ENCODE results near the gene ZXDC. TPM values are rescaled to one million over a fixed set of nuclear protein-coding genes. Genes with fewer than 3 reads are reported as not detected.

Gene ZXDC
- total RNA-seq, 8 experiments from 2014 or later: 15.1 to 32.0 (median 24.2) TPM

GRCh38 chr3:126449621-126450051 is 26.1 kb downstream of the ZXDC start:
- Histone ChIP-seq H3K4me1 (replicated peaks in 1 of 2) (peaks cover 0 to 6% of the 10 kb centered on the region in 2 donors), H3K4me3 (no peak overlapping the region), H3K27ac (no peak overlapping the region)
- ATAC-seq (replicated peaks in 6 of 8): no peak
- WGBS, 10 experiments: 84 to 100% (median 96%) methylated on average over 1 to 8 of the region's 11 CpGs; no CpG with 5 or more reads in 4 of the 10 experiments
- in situ Hi-C loops (cut with MboI; ENCODE audit: low pct_unique_long_range_greater_than_20kb in 2 of 9, low sequenced_read_pairs in 9 of 9, unreplicated experiment in 9 of 9): no loop called here

GRCh38 chr3:126448893-126449180 is 26.9 kb downstream of the ZXDC start:
- no peak for ATAC-seq (replicated peaks in 6 of 8)
- H3K27ac ChIP-seq: no peak overlapping the region
- H3K4me3 ChIP-seq: no peak overlapping the region
- WGBS, 10 experiments: 87 to 100% (median 93%) methylated on average over 1 to 5 of the region's 8 CpGs; no CpG with 5 or more reads in 4 of the 10 experiments
- in situ Hi-C loops (cut with MboI; ENCODE audit: low pct_unique_long_range_greater_than_20kb in 2 of 9, low sequenced_read_pairs in 9 of 9, unreplicated experiment in 9 of 9): no loop called here
- H3K4me1 ChIP-seq (replicated peaks in 1 of 2): no peaks in the 10 kb centered on the region

GRCh38 chr3:126448136-126448892 is 27.4 kb downstream of the ZXDC start:
- in situ Hi-C loops (cut with MboI; ENCODE audit: low pct_unique_long_range_greater_than_20kb in 2 of 9, low sequenced_read_pairs in 9 of 9, unreplicated experiment in 9 of 9): no loop called here
- whole genome bisulfite sequencing, 10 experiments: 85 to 100% (median 96%) methylated on average over 1 to 9 of the region's 17 CpGs; no CpG with 5 or more reads in 3 of the 10 experiments
- no peak overlapping the region for H3K4me3 ChIP-seq
- H3K27ac ChIP-seq: no peak overlapping the region
- no peaks in the 10 kb centered on the region for H3K4me1 ChIP-seq (replicated peaks in 1 of 2)
- peak in 2 of 8 experiments; percentile 13 to 15 for ATAC-seq (replicated peaks in 6 of 8)

GRCh38 chr3:126447456-126448106 is 28.1 kb downstream of the ZXDC start:
- in situ Hi-C loops (cut with MboI; ENCODE audit: low pct_unique_long_range_greater_than_20kb in 2 of 9, low sequenced_read_pairs in 9 of 9, unreplicated experiment in 9 of 9): no loop called here
- Histone ChIP-seq H3K27ac (no peak overlapping the region), H3K4me3 (no peak overlapping the region), H3K4me1 (replicated peaks in 1 of 2) (no peaks in the 10 kb centered on the region)
- WGBS, 10 experiments: 22 to 100% (median 97%) methylated on average over 1 to 5 of the region's 12 CpGs
- no peak for ATAC-seq (replicated peaks in 6 of 8)

GRCh38 chr3:126446791-126447190 is 28.9 kb downstream of the ZXDC start:
- H3K4me3 ChIP-seq: no peak overlapping the region
- in situ Hi-C loops (cut with MboI; ENCODE audit: low pct_unique_long_range_greater_than_20kb in 2 of 9, low sequenced_read_pairs in 9 of 9, unreplicated experiment in 9 of 9): no loop called here
- H3K27ac ChIP-seq: no peak overlapping the region
- no peaks in the 10 kb centered on the region for H3K4me1 ChIP-seq (replicated peaks in 1 of 2)
- ATAC-seq (replicated peaks in 6 of 8): peak in 5 of 8 experiments; percentile 44 to 87 (median 51)
- WGBS, 10 experiments: 100% methylated on average over 1 of the region's 2 CpGs; no CpG with 5 or more reads in 8 of the 10 experiments

- 60 to 100% (median 89%) methylated on average over 1 to 6 of the region's 8 CpGs; no CpG with 5 or more reads in 3 of the 10 experiments for WGBS, 10 experiments
Observed at GRCh38 chr3:126446301-126446700, 29.4 kb downstream of the ZXDC start.

GRCh38 chr3:126445506-126445905 is 30.2 kb downstream of the ZXDC start:
- 40 to 100% (median 78%) methylated on average over 1 to 4 of the region's 5 CpGs; no CpG with 5 or more reads in 4 of the 10 experiments for WGBS, 10 experiments
- Histone ChIP-seq H3K27ac (no peak overlapping the region), H3K4me3 (no peak overlapping the region), H3K4me1 (replicated peaks in 1 of 2) (no peaks in the 10 kb centered on the region)
- in situ Hi-C loops (cut with MboI; ENCODE audit: low pct_unique_long_range_greater_than_20kb in 2 of 9, low sequenced_read_pairs in 9 of 9, unreplicated experiment in 9 of 9): no loop called here
- ATAC-seq (replicated peaks in 6 of 8): no peak

More at GRCh38 chr3:126446301-126446700, 29.4 kb downstream of the ZXDC start:
- no peaks in the 10 kb centered on the region for H3K4me1 ChIP-seq (replicated peaks in 1 of 2)
- in situ Hi-C loops (cut with MboI; ENCODE audit: low pct_unique_long_range_greater_than_20kb in 2 of 9, low sequenced_read_pairs in 9 of 9, unreplicated experiment in 9 of 9): no loop called here
- no peak for ATAC-seq (replicated peaks in 6 of 8)
- H3K4me3 ChIP-seq: no peak overlapping the region
- no peak overlapping the region for H3K27ac ChIP-seq

- H3K4me1 ChIP-seq (replicated peaks in 1 of 2): no peaks in the 10 kb centered on the region
- no peak overlapping the region for H3K27ac ChIP-seq
- peak in 1 of 8 experiments; percentile 58 for ATAC-seq (replicated peaks in 6 of 8)
- 55 to 100% (median 79%) methylated on average over 1 to 3 of the region's 3 CpGs; no CpG with 5 or more reads in 4 of the 10 experiments for WGBS, 10 experiments
- H3K4me3 ChIP-seq: no peak overlapping the region
- in situ Hi-C loops (cut with MboI; ENCODE audit: low pct_unique_long_range_greater_than_20kb in 2 of 9, low sequenced_read_pairs in 9 of 9, unreplicated experiment in 9 of 9): no loop called here
Observed at GRCh38 chr3:126442856-126443242, 32.8 kb downstream of the ZXDC start.

GRCh38 chr3:126442094-126442855 is 33.4 kb downstream of the ZXDC start:
- in situ Hi-C loops (cut with MboI; ENCODE audit: low pct_unique_long_range_greater_than_20kb in 2 of 9, low sequenced_read_pairs in 9 of 9, unreplicated experiment in 9 of 9): no loop called here
- Histone ChIP-seq H3K27ac (no peak overlapping the region), H3K4me3 (no peak overlapping the region), H3K4me1 (replicated peaks in 1 of 2) (no peaks in the 10 kb centered on the region)
- WGBS, 10 experiments: 71 to 100% (median 93%) methylated on average over 1 to 11 of the region's 13 CpGs
- no peak for ATAC-seq (replicated peaks in 6 of 8)

GRCh38 chr3:126441256-126441880 is 34.3 kb downstream of the ZXDC start:
- peak in 3 of 8 experiments; percentile 7 to 22 (median 12) for ATAC-seq (replicated peaks in 6 of 8)
- WGBS, 10 experiments: 86 to 100% (median 95%) methylated on average over 2 to 5 of the region's 20 CpGs; no CpG with 5 or more reads in 6 of the 10 experiments
- Histone ChIP-seq H3K4me1 (replicated peaks in 1 of 2) (no peaks in the 10 kb centered on the region), H3K27ac (no peak overlapping the region), H3K4me3 (no peak overlapping the region)
- in situ Hi-C loops (cut with MboI; ENCODE audit: low pct_unique_long_range_greater_than_20kb in 2 of 9, low sequenced_read_pairs in 9 of 9, unreplicated experiment in 9 of 9): no loop called here

GRCh38 chr3:126440709-126440995 is 35.0 kb downstream of the ZXDC start:
- H3K27ac ChIP-seq: no peak overlapping the region
- ATAC-seq (replicated peaks in 6 of 8): no peak
- H3K4me1 ChIP-seq (replicated peaks in 1 of 2): no peaks in the 10 kb centered on the region
- WGBS, 10 experiments: 100% methylated on average over 2 of the region's 9 CpGs; no CpG with 5 or more reads in 9 of the 10 experiments
- H3K4me3 ChIP-seq: no peak overlapping the region
- in situ Hi-C loops (cut with MboI; ENCODE audit: low pct_unique_long_range_greater_than_20kb in 2 of 9, low sequenced_read_pairs in 9 of 9, unreplicated experiment in 9 of 9): no loop called here

GRCh38 chr3:126439968-126440708 is 35.6 kb downstream of the ZXDC start:
- Histone ChIP-seq H3K4me3 (no peak overlapping the region), H3K27ac (no peak overlapping the region), H3K4me1 (replicated peaks in 1 of 2) (no peaks in the 10 kb centered on the region)
- no peak for ATAC-seq (replicated peaks in 6 of 8)
- in situ Hi-C loops (cut with MboI; ENCODE audit: low pct_unique_long_range_greater_than_20kb in 2 of 9, low sequenced_read_pairs in 9 of 9, unreplicated experiment in 9 of 9): no loop called here
- 83 to 100% (median 92%) methylated on average over 1 to 6 of the region's 12 CpGs; no CpG with 5 or more reads in 4 of the 10 experiments for WGBS, 10 experiments

Data from motor neuron (in vitro differentiated cells).